PC-9 (cell line): ENCODE measurements around the gene NAXD.

ENCODE experiments used
- CTCF ChIP-seq: fragments of 200-600 bp; sonication (generic); conservative IDR thresholded peaks from 2 replicates; pipeline ENCODE4 v1.6.1; 2017; ENCODE audit warnings: mixed run types, antibody characterized with exemption, mild to moderate bottlenecking, moderate library complexity
- EZH2 ChIP-seq: fragments of 200-600 bp; sonication (generic); IDR thresholded peaks from 2 replicates; pipeline ENCODE4 v1.8.0; 2017; ENCODE audit warnings: antibody characterized with exemption, low read depth

- TF ChIP-seq EZH2 (no peak), CTCF (no peak)
Measured at GRCh38 chr13:110684388-110685056, 69.2 kb downstream of the NAXD start.
